ENCODE measurements around the gene TPI1. TPM values are rescaled to one million over a fixed set of nuclear protein-coding genes. Genes with fewer than 3 reads are reported as not detected.

The TPI1 gene
- total and polyA plus RNA-seq, 2 donors (not counting 3 experiments of a cell fraction or from before 2014, with no cell fraction given): 643 to 1,816 TPM

GRCh38 chr12:6817662-6818157, 49.6 kb upstream of the TPI1 start:
- Histone ChIP-seq H3K27ac (ENCODE audit: insufficient read depth, low read depth, low read length) (no peak overlapping the region), H3K36me3 (ENCODE audit: control insufficient read depth in 2 of 2, extremely low read depth in 1 of 2, insufficient read depth in 2 of 2, low read length in 2 of 2) (no peaks in the 10 kb centered on the region), H3K4me1 (ENCODE audit: control insufficient read depth, extremely low read depth, insufficient read depth, low read length) (peaks cover 12% of the 10 kb centered on the region), H2AFZ (ENCODE audit: low read depth, low read length) (no peak overlapping the region), H3K27me3 (ENCODE audit: control insufficient read depth in 2 of 2, insufficient read depth in 2 of 2, low read length in 2 of 2) (peaks cover 3 to 5% of the 10 kb centered on the region in 2 experiments), H3K79me2 (ENCODE audit: control insufficient read depth, insufficient read depth, low read length) (no peaks in the 10 kb centered on the region), H3K4me2 (ENCODE audit: insufficient read depth, low read length) (no peak overlapping the region), H4K20me1 (replicated peaks; ENCODE audit: control insufficient read depth, extremely low read depth, insufficient read depth, low read length) (no peaks in the 10 kb centered on the region), H3K9me1 (replicated peaks; ENCODE audit: control insufficient read depth, extremely low read depth, insufficient read depth, low read length) (no peaks in the 10 kb centered on the region), H3K4me3 (replicated peaks in 1 of 3; ENCODE audit: insufficient read depth in 1 of 3, low read depth in 1 of 3, low read length in 3 of 3) (no peak overlapping the region), H3K9ac (replicated peaks; ENCODE audit: extremely low read depth, insufficient read depth, low read length) (no peak overlapping the region), H3K9me3 (replicated peaks; ENCODE audit: control insufficient read depth, insufficient read depth, low read length) (no peaks in the 10 kb centered on the region)
- dilution Hi-C loops (cut with MboI; ENCODE audit: extremely low pct_ligation_motif_present, low sequenced_read_pairs) (no loop called here), intact Hi-C loops (cut with micrococcal nuclease) (no loop called here)
- ChIA-PET POLR2A (no interaction called here), CTCF (no interaction called here)
- TF ChIP-seq CTCF (IDR thresholded peaks at IDR 0.05; ENCODE audit: extremely low read depth in 1 of 2, insufficient read depth in 1 of 2, low read depth in 1 of 2, low read length in 2 of 2): no peak
- no peak for FAIRE-seq
- DNase-seq (ENCODE audit: low read depth, low spot score): no peak
- BruUV-seq (replicated peaks): no TSS peak

- Histone ChIP-seq H3K4me1 (ENCODE audit: control insufficient read depth, extremely low read depth, insufficient read depth, low read length) (peaks cover 12% of the 10 kb centered on the region), H3K9ac (replicated peaks; ENCODE audit: extremely low read depth, insufficient read depth, low read length) (no peak overlapping the region), H2AFZ (ENCODE audit: low read depth, low read length) (no peak overlapping the region), H3K36me3 (ENCODE audit: control insufficient read depth in 2 of 2, extremely low read depth in 1 of 2, insufficient read depth in 2 of 2, low read length in 2 of 2) (no peaks in the 10 kb centered on the region), H4K20me1 (replicated peaks; ENCODE audit: control insufficient read depth, extremely low read depth, insufficient read depth, low read length) (no peaks in the 10 kb centered on the region), H3K27ac (ENCODE audit: insufficient read depth, low read depth, low read length) (no peak overlapping the region), H3K27me3 (ENCODE audit: control insufficient read depth in 2 of 2, insufficient read depth in 2 of 2, low read length in 2 of 2) (peaks cover 3 to 5% of the 10 kb centered on the region in 2 experiments), H3K9me1 (replicated peaks; ENCODE audit: control insufficient read depth, extremely low read depth, insufficient read depth, low read length) (no peaks in the 10 kb centered on the region), H3K4me2 (ENCODE audit: insufficient read depth, low read length) (no peak overlapping the region), H3K9me3 (replicated peaks; ENCODE audit: control insufficient read depth, insufficient read depth, low read length) (no peaks in the 10 kb centered on the region), H3K79me2 (ENCODE audit: control insufficient read depth, insufficient read depth, low read length) (no peaks in the 10 kb centered on the region), H3K4me3 (replicated peaks in 1 of 3; ENCODE audit: insufficient read depth in 1 of 3, low read depth in 1 of 3, low read length in 3 of 3) (no peak overlapping the region)
- DNase-seq (ENCODE audit: low read depth, low spot score): no peak
- dilution Hi-C loops (cut with MboI; ENCODE audit: extremely low pct_ligation_motif_present, low sequenced_read_pairs) (no loop called here), intact Hi-C loops (cut with micrococcal nuclease) (no loop called here)
- POLR2A ChIA-PET: no interaction called here
- BruUV-seq (replicated peaks): no TSS peak
- TF ChIP-seq EZH2 (IDR thresholded peaks at IDR 0.05; ENCODE audit: borderline replicate concordance, low read depth, low read length, severe bottlenecking) (no peak), CTCF (IDR thresholded peaks at IDR 0.05; ENCODE audit: extremely low read depth in 1 of 2, insufficient read depth in 1 of 2, low read depth in 1 of 2, low read length in 2 of 2) (no peak), POLR2AphosphoS5 (IDR thresholded peaks at IDR 0.05; ENCODE audit: insufficient read depth, low read depth, low read length) (no peak), MYC (IDR thresholded peaks at IDR 0.05; ENCODE audit: low read depth, low read length) (no peak), GATA2 (IDR thresholded peaks at IDR 0.05; ENCODE audit: insufficient read depth, insufficient read length, low read depth, low read length) (no peak), POLR2A (IDR thresholded peaks at IDR 0.05; ENCODE audit: low read depth, low read length) (no peak), FOS (IDR thresholded peaks at IDR 0.05; ENCODE audit: borderline replicate concordance, insufficient read depth, low read length) (no peak), JUN (IDR thresholded peaks at IDR 0.05; ENCODE audit: borderline replicate concordance, insufficient read depth, insufficient read length, low read depth) (no peak), MAX (IDR thresholded peaks at IDR 0.05; ENCODE audit: insufficient read depth, insufficient read length) (no peak)
- FAIRE-seq: no peak
- CTCF ChIA-PET: no interaction called here
Measured at GRCh38 chr12:6818222-6818621, 49.1 kb upstream of the TPI1 start.
